ENCODE measurements around the gene GPR26.
"Not testable (repeated sequence)": the region's sequence is repeated elsewhere in the genome, so short reads cannot be mapped to it uniquely, and the experiment has no call there.

Gene GPR26

GRCh38 chr10:123715546-123715945 is 49.4 kb downstream of the GPR26 start:
- DNase-seq (ENCODE audit: low spot score) = no peak

- DNase-seq (ENCODE audit: low spot score) = no peak
Observed at GRCh38 chr10:123717336-123717735, 51.2 kb downstream of the GPR26 start.

- DNase-seq (ENCODE audit: low spot score) = no peak
Observed at GRCh38 chr10:123718544-123719060, 52.4 kb downstream of the GPR26 start.

- DNase-seq (ENCODE audit: low spot score) = no peak
Observed at GRCh38 chr10:123720536-123720935, 54.4 kb downstream of the GPR26 start.

GRCh38 chr10:123721441-123722049 is 55.4 kb downstream of the GPR26 start:
- no peak for DNase-seq (ENCODE audit: low spot score)

GRCh38 chr10:123722351-123722750 is 56.2 kb downstream of the GPR26 start:
- DNase-seq (ENCODE audit: low spot score) = no peak

- no peak for DNase-seq (ENCODE audit: low spot score)
Observed at GRCh38 chr10:123724747-123725146, 58.6 kb downstream of the GPR26 start.

- no peak for DNase-seq (ENCODE audit: low spot score)
Observed at GRCh38 chr10:123726381-123726780, 60.2 kb downstream of the GPR26 start.

- no peak for DNase-seq (ENCODE audit: low spot score)
Observed at GRCh38 chr10:123726836-123727235, 60.7 kb downstream of the GPR26 start.

- no peak for DNase-seq (ENCODE audit: low spot score)
Observed at GRCh38 chr10:123729523-123729922, 63.4 kb downstream of the GPR26 start.

- DNase-seq (ENCODE audit: low spot score) = not testable (repeated sequence)
Observed at GRCh38 chr10:123736917-123737316, 70.8 kb downstream of the GPR26 start.

GRCh38 chr10:123741146-123741545 is 75.0 kb downstream of the GPR26 start:
- DNase-seq (ENCODE audit: low spot score) = no peak

- no peak for DNase-seq (ENCODE audit: low spot score)
Observed at GRCh38 chr10:123741711-123742110, 75.6 kb downstream of the GPR26 start.

- no peak for DNase-seq (ENCODE audit: low spot score)
Observed at GRCh38 chr10:123742751-123743440, 76.7 kb downstream of the GPR26 start.

- DNase-seq (ENCODE audit: low spot score) = no peak
Observed at GRCh38 chr10:123743441-123744223, 77.5 kb downstream of the GPR26 start.

GRCh38 chr10:123744224-123744536 is 78.0 kb downstream of the GPR26 start:
- DNase-seq (ENCODE audit: low spot score) = no peak

Data from hematopoietic multipotent progenitor cell treated with erythropoietin and hydrocortisone succinate and interleukin-3 and kit ligand, for 15 days (in vitro differentiated cells).